Stimulated activated CD4-positive, alpha-beta T cell treated with anti-CD3 and anti-CD28 coated beads, TNF-alpha, amount 100 ng/mL, for 1 hour (primary cell): Measurements from ENCODE around the gene JAML.

Experiments used
- DNase-seq, 3 donors: peaks; one replicate each; pipeline ENCODE4 v3.0.0-alpha.2; 2020; ENCODE audit warnings: low read depth in 3 of 3, low spot score in 1 of 3

JAML gene

DNA sequence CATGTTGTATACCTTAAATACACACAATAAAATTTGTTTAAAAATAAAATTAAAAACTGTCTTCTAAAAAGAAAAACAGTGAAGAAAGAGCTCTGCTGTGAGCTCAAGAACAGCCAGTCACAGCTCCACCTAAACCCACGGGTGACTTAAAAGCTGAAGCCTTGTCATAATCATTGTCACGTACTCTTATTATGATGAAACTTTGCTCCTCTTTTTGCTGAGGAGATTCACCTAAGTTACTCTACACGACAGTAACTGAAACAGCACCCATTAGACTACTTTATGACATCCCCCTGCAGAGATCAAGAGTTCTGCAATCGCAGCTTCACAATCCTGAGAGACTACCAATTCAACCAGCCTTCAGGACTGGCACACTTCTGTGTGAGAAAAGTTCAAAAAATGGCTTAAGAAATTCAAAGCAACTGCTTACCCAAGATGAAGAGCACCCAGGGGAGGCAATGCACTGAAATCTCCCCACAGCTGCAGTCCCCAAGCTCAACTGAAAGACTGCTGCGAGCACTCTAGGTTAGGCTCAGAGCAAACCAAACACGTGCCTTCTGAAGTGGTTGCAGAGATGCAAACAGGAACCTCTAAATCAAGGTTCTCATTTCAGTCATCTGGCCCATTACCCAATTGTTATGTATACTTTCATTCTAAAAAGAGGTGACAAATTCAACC is at the start of gene JAML:
Gene JAML, minus strand, starts transcription at position 501 of the 678 bp plus-strand sequence. CDS start 10,145 bp downstream, outside the sequence.
- DNase-seq: no peak

DNA sequence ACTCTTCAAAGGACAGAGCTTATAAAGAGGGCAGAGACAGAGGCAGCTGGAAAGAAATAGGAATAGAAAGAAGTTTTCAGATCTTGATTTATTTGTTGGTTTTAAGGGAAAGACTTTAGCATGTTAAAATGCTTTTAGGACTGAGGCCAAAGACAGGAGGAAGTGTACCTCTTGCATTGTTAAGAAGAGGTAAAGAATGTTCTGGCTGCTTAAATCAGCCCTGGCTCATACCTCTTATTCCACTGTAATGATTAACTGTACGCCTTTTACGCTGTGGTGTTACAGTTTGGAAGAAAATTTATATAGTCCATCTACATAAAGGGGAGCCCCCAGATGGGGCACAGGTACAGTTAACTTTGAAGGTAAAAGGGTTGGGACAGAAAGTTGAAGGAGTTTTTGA is 49.4 kb upstream of the JAML start:
- no peak for DNase-seq

DNA sequence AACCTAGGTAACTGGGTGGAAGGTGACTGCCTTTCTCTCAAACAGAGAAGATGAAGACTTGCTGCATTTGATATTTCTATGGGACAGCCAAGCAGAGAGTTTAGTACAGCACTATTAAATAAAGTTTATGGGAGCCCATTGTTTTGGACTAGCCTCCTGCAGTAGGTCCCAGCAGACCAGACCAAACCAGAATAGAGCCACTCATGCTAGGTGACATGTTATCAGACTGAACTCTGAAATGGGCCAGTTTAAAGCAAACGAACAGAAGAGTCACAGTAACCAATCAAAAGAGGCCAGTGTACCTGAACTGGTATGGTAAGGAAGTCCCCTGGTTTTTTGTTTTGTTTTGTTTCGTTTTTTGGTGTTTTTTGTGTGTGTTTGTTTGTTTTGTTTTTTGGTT is 47.2 kb upstream of the JAML start:
- no peak for DNase-seq

DNA sequence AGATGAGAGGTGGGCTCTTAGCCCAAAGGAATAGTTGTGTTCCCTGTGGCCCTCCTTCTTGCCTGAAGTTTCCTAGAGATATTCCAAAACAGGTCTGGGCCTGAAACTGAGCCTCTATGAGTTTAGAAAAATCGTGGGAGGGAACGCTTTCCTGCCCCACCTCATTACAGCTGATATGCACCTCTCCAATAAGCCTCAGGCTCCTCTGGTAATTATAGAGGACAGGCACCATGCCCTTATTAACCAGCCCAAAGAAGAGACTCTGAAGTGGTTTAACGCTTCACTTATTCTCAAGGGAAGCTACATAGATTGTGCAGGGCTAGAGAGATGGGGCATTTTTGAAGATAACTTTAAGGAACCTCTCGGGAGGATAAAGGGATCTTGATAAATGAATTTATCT is 42.7 kb upstream of the JAML start:
- DNase-seq: no peak

GRCh38 chr11:118265954-118266353 is 41.1 kb upstream of the JAML start:
- no peak for DNase-seq

GRCh38 chr11:118264569-118265465 is 40.0 kb upstream of the JAML start:
- no peak for DNase-seq

DNA sequence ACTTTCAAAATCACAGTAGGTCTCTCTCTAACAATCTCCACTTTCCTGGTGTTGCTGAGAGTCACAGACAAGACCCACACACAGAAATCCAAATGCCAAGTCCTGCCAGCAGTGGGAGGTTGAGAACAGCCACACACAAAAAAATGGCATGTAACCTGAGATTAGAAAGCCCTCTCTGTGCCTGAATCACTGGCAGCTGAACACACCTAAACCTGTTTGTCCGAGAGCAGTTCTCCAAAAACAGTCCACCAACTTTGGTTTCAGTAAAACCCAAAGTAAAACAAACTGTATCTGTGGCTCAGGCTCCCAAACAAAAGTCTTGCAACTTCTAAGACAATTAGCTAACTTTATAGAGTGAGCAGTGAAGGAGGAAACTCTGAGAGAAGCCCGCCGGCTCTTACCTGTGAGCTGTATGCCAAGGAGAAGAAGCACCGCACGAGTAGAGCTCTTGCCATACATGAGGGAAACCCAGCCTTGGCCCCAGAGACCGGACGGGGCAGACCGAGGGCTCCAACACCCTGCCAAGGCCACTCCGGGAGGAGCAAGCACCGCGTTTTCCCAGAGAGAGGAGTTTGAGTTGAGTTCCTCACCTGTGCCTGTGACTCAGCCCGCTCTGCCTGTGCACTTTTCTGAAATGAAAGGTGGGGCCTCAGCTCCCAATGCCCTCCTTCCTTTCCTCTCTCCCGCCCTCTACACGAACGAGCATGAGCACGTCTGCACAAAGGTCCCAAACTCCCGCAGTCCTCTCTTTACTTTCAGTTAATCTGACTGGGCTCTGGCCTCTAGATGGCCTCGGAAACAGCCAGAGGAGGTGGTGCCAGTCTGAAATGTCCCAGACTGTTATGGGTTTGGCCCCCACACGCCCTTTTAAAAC is 39.1 kb upstream of the JAML start, which contains the start of gene MPZL2:
Gene MPZL2, minus strand, starts transcription at position 603 of the 874 bp plus-strand sequence. Its CDS starts 144 bp downstream, at position 459.
- no peak for DNase-seq

- DNase-seq: no peak
These were observed 38.3 kb upstream of the JAML start for GRCh38 chr11:118263112-118263511.

DNA sequence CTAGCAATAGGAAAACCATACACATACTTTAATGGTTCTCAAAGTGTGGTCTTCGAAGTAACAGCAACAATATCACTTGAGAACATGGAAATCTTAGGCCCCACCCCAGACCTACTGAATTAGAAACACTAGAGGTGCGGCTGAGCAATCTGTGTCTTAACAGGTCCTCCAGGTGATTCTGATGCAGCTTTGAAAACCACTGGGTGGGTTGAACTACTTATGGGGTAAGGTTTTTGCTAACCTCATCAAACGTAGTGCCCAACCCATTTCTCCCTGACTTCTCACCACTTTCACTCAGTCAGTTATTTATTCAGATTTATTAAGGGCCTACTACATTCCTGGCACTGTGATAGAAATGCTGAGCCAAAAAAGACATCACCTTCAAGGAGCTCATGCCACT is 35.5 kb upstream of the JAML start:
- no peak for DNase-seq

- DNase-seq: no peak
These were observed 34.3 kb upstream of the JAML start for GRCh38 chr11:118259138-118259537.

- no peak for DNase-seq
These were observed 33.6 kb upstream of the JAML start for GRCh38 chr11:118258410-118258809.

GRCh38 chr11:118252688-118253087 is 27.9 kb upstream of the JAML start:
- no peak for DNase-seq

GRCh38 chr11:118251858-118252652 is 27.2 kb upstream of the JAML start, which contains the start of gene MPZL3:
Gene MPZL3, minus strand, starts transcription at chr11:118252365. Its CDS starts 71 bp downstream, at chr11:118252294.
- DNase-seq: peak; percentile 57 to 71 (median 62)

GRCh38 chr11:118247041-118247440 is 22.2 kb upstream of the JAML start:
- no peak for DNase-seq

DNA sequence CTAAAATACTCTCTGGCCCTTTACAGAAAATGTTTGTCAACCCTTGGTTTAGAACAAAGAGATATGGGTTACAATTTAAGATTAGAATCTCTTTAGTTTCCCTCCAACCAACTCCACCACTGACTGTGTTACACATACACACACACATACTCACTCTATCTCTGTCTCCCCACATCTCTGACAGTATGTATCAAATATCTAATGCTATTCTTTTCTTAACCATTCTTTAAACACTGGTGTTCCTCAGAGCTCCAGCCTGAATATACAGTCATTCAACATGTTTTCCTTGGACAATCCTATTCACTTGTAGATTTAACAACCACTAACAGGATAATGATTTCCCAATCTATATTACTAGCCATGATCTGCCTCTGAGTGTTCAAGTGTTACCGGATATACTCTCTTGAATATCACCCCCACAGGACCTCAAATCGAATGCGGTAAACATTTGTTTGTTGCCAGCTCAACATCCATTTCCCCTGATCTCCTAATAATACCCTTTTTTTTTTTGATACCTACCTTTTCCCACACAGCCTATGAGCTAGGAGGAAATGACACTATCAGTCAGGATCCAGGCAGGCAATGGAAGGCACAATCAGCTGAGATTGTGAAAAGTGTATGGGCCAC is 21.2 kb upstream of the JAML start:
- DNase-seq: no peak

DNA sequence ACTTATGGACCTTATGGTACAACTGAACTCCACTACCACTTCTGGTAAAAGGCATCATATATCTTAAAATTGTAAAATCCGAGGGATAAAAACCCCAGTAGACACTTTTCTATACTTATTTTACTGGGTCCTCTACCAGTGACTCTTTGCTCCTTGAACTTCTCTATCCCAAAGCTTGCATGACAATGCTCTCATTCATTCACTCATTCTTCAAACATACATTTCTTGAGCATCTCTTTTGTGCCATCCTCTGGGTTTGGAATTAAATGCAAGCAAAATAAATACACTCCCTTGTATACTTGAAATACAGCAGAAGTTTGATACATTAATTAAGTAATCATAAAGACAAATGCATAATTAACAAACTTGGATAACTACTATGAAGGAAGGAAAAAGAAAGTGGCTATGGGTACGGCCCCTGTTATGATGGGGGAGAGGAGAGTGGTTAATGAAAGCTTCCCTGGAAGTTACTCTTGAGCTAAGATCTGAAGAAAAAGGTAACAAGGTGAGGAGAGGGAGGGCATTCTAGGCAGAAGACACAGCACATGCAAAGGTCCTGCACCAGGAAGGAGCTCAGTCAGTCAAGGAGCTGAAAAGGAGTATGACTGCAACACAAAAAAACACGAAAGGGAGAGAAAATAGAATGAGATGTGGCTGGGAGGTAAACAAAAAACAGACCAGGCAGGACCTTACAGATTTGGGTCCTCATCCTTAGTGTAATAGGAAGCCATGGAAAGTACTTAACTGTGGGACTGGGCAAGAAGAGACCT is 19.4 kb upstream of the JAML start:
- DNase-seq: no peak

DNA sequence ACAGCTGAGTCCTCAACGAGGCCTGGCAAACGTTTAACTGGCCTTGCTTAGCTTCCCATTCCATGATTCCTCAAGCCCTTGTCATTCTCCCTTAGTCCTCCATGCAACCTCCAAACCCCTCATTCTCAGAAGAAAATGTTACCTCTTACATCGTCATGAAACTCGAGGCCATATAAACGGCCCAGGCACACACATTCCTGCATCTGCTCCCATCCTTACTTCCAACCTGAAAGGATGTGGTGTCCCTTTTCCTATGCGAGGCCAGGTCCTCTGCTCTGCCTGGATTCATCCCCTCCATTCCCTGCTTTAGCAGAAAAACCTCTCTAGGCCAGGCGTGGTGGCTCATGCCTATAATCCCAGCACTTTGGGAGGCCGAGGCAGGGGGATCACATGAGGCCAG is 18.4 kb upstream of the JAML start:
- DNase-seq: no peak

GRCh38 chr11:118241764-118242098 is 16.9 kb upstream of the JAML start:
- DNase-seq: no peak
